Fibroblast of lung (primary cell): ENCODE measurements around the gene COL1A1. TPM values are rescaled to one million over a fixed set of nuclear protein-coding genes. Genes with fewer than 3 reads are reported as not detected.

Experiments used
- DNase-seq, 2 donors: peaks; one replicate each; pipeline versions ENCODE4 v3.0.0 to v3.0.0-alpha.2; 2010; ENCODE audit warnings: low read depth in 2 of 2
- H2AFZ ChIP-seq: 2 replicates; pipeline ENCODE4 v1.5.1; 2012; ENCODE audit warnings: low read length, control low read depth, inconsistent platforms
- H3K27ac ChIP-seq: 2 replicates; pipeline ENCODE4 v1.5.1; 2011; ENCODE audit warnings: low read length, control low read depth; ENCODE audit not compliant: insufficient read depth
- H3K27me3 ChIP-seq: 2 replicates; pipeline ENCODE4 v1.5.1; 2011; ENCODE audit warnings: mild to moderate bottlenecking, low read length; ENCODE audit not compliant: control insufficient read depth, insufficient read depth
- H3K36me3 ChIP-seq: 2 replicates; pipeline ENCODE4 v1.5.1; 2011; ENCODE audit warnings: low read length; ENCODE audit not compliant: control insufficient read depth, insufficient read depth
- H3K4me1 ChIP-seq: 2 replicates; pipeline ENCODE4 v1.5.1; 2011; ENCODE audit warnings: low read length; ENCODE audit not compliant: control insufficient read depth, insufficient read depth; ENCODE audit errors: extremely low read depth
- H3K4me2 ChIP-seq: 2 replicates; pipeline ENCODE4 v1.5.1; 2011; ENCODE audit warnings: low read length, control low read depth; ENCODE audit not compliant: insufficient read depth; ENCODE audit errors: extremely low read depth
- H3K4me3 ChIP-seq, 4 experiments: fragments of 200-600 bp in 1 of 4; sonication (generic) in 1 of 4; replicated peaks in 1 of 4; 2 replicates each; pipeline ENCODE4 v1.5.1; 2011 to 2016; ENCODE audit warnings: low read length in 4 of 4, low read depth in 3 of 4, mild to moderate bottlenecking in 3 of 4, control low read depth in 2 of 4, inconsistent platforms in 1 of 4, mixed read lengths in 1 of 4; ENCODE audit not compliant: insufficient read depth in 1 of 4; ENCODE audit errors: control extremely low read depth in 1 of 4
- H3K79me2 ChIP-seq: 2 replicates; pipeline ENCODE4 v1.5.1; 2012; ENCODE audit warnings: mild to moderate bottlenecking, low read length, inconsistent platforms; ENCODE audit not compliant: control insufficient read depth, insufficient read depth
- H3K9ac ChIP-seq: 2 replicates; pipeline ENCODE4 v1.5.1; 2011; ENCODE audit warnings: mild to moderate bottlenecking, low read length, control low read depth; ENCODE audit not compliant: insufficient read depth
- H3K9me3 ChIP-seq: 2 replicates; pipeline ENCODE4 v1.5.1; 2012; ENCODE audit warnings: low read depth, low read length; ENCODE audit not compliant: control insufficient read depth, insufficient read depth
- H4K20me1 ChIP-seq: 2 replicates; pipeline ENCODE4 v1.5.1; 2011; ENCODE audit warnings: low read length; ENCODE audit not compliant: control insufficient read depth, insufficient read depth; ENCODE audit errors: extremely low read depth
- EZH2 ChIP-seq: IDR thresholded peaks from 2 replicates; pipeline ENCODE4 v1.5.1; 2012; ENCODE audit warnings: low read length, control low read depth, mild to moderate bottlenecking; ENCODE audit errors: missing control alignments
- polyA plus RNA-seq, 2 donors: library from polyadenylated mRNA; depleted of rRNA in 1 of 2; stranded (reverse) in 1 of 2; unstranded in 1 of 2; fragments of >200 nt; gene quantifications; 2 replicates each; pipeline ENCODE4 v1.2.1, GENCODE V29; 2011 to 2012; ENCODE audit warnings: missing spikeins in 1 of 2
- total RNA-seq: library from RNA; depleted of rRNA; stranded (reverse); fragments of >200 nt; gene quantifications from 2 replicates; pipeline ENCODE4 v1.2.1, GENCODE V29; 2014
- TF ChIP-seq, protein P1 (sequence below), 2 donors: IDR thresholded peaks in 1 of 2; conservative IDR thresholded peaks in 1 of 2; 1 replicate in 1 of 2; 2 replicates in 1 of 2; pipeline ENCODE4 v1.5.1; 2011 to 2012; ENCODE audit warnings: low read length in 2 of 2, control low read depth in 1 of 2, inconsistent platforms in 1 of 2, low read depth in 1 of 2, mild to moderate bottlenecking in 1 of 2

Gene COL1A1
- total and polyA plus RNA-seq, 2 donors (not counting 1 experiment from before 2014, with no cell fraction given), result 541 to 584 TPM

GRCh38 chr17:50161023-50161910 is 40.2 kb downstream of the COL1A1 start:
- Histone ChIP-seq H3K36me3 (no peaks in the 10 kb centered on the region), H3K27ac (peak overlapping the region; percentile 71), H3K9me3 (no peaks in the 10 kb centered on the region), H3K79me2 (no peaks in the 10 kb centered on the region), H4K20me1 (no peaks in the 10 kb centered on the region), H3K27me3 (no peaks in the 10 kb centered on the region), H2AFZ (peak overlapping the region; percentile 79), H3K4me1 (peaks cover 2% of the 10 kb centered on the region), H3K4me3 (peak overlapping the region; percentile 55 to 77 (median 68)), H3K4me2 (peak overlapping the region; percentile 91), H3K9ac (peak overlapping the region; percentile 48)
- peak; percentile 82 to 87 for DNase-seq
- TF ChIP-seq EZH2, result no peak
- TF ChIP-seq, protein P1, sequence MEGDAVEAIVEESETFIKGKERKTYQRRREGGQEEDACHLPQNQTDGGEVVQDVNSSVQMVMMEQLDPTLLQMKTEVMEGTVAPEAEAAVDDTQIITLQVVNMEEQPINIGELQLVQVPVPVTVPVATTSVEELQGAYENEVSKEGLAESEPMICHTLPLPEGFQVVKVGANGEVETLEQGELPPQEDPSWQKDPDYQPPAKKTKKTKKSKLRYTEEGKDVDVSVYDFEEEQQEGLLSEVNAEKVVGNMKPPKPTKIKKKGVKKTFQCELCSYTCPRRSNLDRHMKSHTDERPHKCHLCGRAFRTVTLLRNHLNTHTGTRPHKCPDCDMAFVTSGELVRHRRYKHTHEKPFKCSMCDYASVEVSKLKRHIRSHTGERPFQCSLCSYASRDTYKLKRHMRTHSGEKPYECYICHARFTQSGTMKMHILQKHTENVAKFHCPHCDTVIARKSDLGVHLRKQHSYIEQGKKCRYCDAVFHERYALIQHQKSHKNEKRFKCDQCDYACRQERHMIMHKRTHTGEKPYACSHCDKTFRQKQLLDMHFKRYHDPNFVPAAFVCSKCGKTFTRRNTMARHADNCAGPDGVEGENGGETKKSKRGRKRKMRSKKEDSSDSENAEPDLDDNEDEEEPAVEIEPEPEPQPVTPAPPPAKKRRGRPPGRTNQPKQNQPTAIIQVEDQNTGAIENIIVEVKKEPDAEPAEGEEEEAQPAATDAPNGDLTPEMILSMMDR (conservative IDR thresholded peaks at IDR 0.05 in 1 of 2, IDR thresholded peaks at IDR 0.05 in 1 of 2; ENCODE audit: low read depth in 1 of 2, low read length in 2 of 2), result peak; percentile 69 to 80

- H3K4me1 ChIP-seq, result peaks cover 8% of the 10 kb centered on the region
- no peak for DNase-seq
Measured at GRCh38 chr17:50157891-50158290, 43.5 kb downstream of the COL1A1 start.

DNA sequence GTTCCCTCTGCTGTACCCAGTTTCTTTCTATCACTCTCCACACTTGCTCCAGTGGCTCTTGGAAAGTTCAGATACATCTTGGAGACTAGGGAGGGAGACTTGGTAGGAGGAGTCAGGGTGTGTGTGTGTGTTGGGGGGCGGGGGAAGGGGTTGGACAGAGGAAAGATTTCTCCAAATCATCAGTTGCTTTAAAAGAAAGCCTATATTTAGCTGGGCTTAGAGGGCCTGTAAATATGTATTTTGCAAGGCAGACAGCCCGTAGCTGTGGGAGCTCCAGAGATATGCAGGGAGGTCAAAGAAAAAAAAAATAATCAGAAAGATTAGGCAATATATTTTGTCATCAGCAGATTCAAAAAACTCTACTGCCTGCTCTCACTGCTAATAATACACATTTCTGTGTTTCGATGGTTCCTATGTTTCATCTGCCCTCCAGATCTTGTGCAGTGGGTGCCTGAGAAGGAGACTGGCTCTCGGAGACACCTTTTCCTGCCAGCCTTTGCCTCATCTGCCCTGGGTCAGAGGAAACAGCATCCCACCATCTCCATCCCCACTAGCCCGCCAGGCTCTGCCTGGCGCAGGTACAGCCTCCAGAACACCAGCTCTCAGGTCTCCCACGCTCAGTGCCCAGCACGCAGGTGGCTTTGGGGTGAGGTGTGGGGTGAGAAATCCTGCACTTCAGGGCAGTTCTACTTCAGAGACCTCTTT is 46.2 kb downstream of the COL1A1 start:
- no peak overlapping the region for H3K4me2 ChIP-seq
- H4K20me1 ChIP-seq, result no peaks in the 10 kb centered on the region
- H3K4me3 ChIP-seq, result peak overlapping the region in 1 of 4 experiments; percentile 15
- H2AFZ ChIP-seq, result peak overlapping the region; percentile 49
- peak in 1 of 2 donors; percentile 77 for DNase-seq
- no peaks in the 10 kb centered on the region for H3K27me3 ChIP-seq
- TF ChIP-seq, protein P1 (conservative IDR thresholded peaks at IDR 0.05 in 1 of 2, IDR thresholded peaks at IDR 0.05 in 1 of 2; ENCODE audit: low read depth in 1 of 2, low read length in 2 of 2), result no peak
- TF ChIP-seq EZH2, result no peak
- H3K79me2 ChIP-seq, result peaks cover 5% of the 10 kb centered on the region
- H3K9ac ChIP-seq, result peak overlapping the region; percentile 27
- no peaks in the 10 kb centered on the region for H3K9me3 ChIP-seq
- no peaks in the 10 kb centered on the region for H3K36me3 ChIP-seq
- H3K4me1 ChIP-seq, result peaks cover 12% of the 10 kb centered on the region
- peak overlapping the region; percentile 61 for H3K27ac ChIP-seq

More at GRCh38 chr17:50157891-50158290, 43.5 kb downstream of the COL1A1 start:
- Histone ChIP-seq H3K36me3 (no peaks in the 10 kb centered on the region), H3K4me3 (no peak overlapping the region), H4K20me1 (no peaks in the 10 kb centered on the region), H3K27ac (no peak overlapping the region), H3K4me2 (no peak overlapping the region), H3K9me3 (no peaks in the 10 kb centered on the region), H3K9ac (no peak overlapping the region), H3K79me2 (no peaks in the 10 kb centered on the region), H3K27me3 (no peaks in the 10 kb centered on the region), H2AFZ (no peak overlapping the region)
- TF ChIP-seq EZH2, result no peak
